BJ (cell line): Measurements from ENCODE around the gene VWA3B. TPM values are rescaled to one million over a fixed set of nuclear protein-coding genes. Genes with fewer than 3 reads are reported as not detected.
"Not testable (repeated sequence)": the region's sequence is repeated elsewhere in the genome, so short reads cannot be mapped to it uniquely, and the experiment has no call there.

ENCODE experiments used
- CTCF ChIA-PET: fragments of 350-600 bp; formaldehyde crosslinking; extraction: SDS; loops from one replicate; lab custom pipeline; 2021; ENCODE audit warnings: antibody characterized with exemption, inconsistent platforms; lab: Yijun Ruan, JAX
- POLR2A ChIA-PET: fragments of 300-600 bp; sonication (Branson Sonifier 250); formaldehyde crosslinking; extraction: SDS; loops from one replicate; lab custom pipeline; 2021; ENCODE audit warnings: antibody characterized with exemption; lab: Charles Lee
- DNase-seq: peaks from one replicate; pipeline ENCODE4 v3.0.0-alpha.2; 2011; ENCODE audit warnings: low read depth
- H3K27me3 ChIP-seq: 2 replicates; pipeline ENCODE4 v1.6.0; 2011; ENCODE audit warnings: low read length; ENCODE audit not compliant: control insufficient read depth, insufficient read depth
- H3K36me3 ChIP-seq: 2 replicates; pipeline ENCODE4 v1.5.1; 2011; ENCODE audit warnings: low read length; ENCODE audit not compliant: control insufficient read depth, insufficient read depth
- H3K4me3 ChIP-seq: 2 replicates; pipeline ENCODE4 v1.5.1; 2011; ENCODE audit warnings: low read depth, mild to moderate bottlenecking, control low read depth, low read length
- polyA plus RNA-seq: library from polyadenylated mRNA; depleted of rRNA; stranded (reverse); fragments of >200 nt; gene quantifications from 2 replicates; pipeline ENCODE4 v1.2.3, GENCODE V29; 2011
- TF ChIP-seq, protein P1 (sequence below): IDR thresholded peaks from 2 replicates; pipeline ENCODE4 v1.5.1; 2011; ENCODE audit warnings: low read depth, mild to moderate bottlenecking, control low read depth, inconsistent platforms, low read length, moderate library complexity; ENCODE audit not compliant: insufficient read depth

Gene VWA3B
- polyA plus RNA-seq, 1 experiment: not detected

DNA sequence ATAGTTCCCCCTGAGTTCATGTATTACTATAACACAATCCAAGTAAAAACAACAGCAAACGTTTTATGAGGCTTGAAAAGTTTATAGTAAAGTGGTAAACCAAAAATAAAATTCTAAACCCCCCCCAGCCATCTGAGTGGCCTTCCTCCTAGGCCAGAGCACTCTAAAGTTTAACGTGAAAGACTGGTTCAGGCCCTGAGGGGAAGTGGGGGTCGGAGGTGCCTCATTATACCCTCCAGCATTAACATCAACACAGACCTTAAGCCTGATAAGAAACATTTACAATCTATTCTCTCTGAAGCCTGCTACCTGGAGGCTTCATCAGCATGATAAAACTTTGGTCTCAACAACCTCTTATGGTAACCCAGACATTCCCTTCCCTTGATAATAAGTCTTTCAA is 230.2 kb downstream of the VWA3B start:
- CTCF ChIA-PET: no interaction called here

DNA sequence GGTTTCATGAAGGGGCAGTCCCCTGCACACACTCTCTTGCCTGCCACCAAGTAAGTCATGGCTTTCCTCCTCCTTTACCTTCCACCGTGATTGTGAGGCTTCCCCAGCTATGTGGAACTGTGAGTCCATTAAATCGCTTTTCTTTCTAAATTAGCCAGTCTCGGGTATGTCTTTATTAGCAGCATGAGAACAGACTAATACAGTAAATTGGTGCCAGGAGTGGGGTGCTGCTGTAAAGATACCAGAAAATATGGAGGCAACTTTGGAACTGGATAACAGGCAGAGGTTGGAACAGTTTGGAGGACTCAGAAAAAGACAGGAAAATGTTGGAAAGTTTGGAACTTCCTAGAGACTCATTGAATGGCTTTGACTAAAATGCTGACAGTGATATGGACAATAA is 233.2 kb downstream of the VWA3B start:
- CTCF ChIA-PET, POLR2A ChIA-PET, H3K4me3 ChIP-seq, H3K36me3 ChIP-seq, DNase-seq, H3K27me3 ChIP-seq: not testable (repeated sequence)

More for the DNA sequence above, 230.2 kb downstream of the VWA3B start:
- no peak overlapping the region for H3K4me3 ChIP-seq
- no peak for DNase-seq
- H3K27me3 ChIP-seq: no peaks in the 10 kb centered on the region
- TF ChIP-seq, protein P1, sequence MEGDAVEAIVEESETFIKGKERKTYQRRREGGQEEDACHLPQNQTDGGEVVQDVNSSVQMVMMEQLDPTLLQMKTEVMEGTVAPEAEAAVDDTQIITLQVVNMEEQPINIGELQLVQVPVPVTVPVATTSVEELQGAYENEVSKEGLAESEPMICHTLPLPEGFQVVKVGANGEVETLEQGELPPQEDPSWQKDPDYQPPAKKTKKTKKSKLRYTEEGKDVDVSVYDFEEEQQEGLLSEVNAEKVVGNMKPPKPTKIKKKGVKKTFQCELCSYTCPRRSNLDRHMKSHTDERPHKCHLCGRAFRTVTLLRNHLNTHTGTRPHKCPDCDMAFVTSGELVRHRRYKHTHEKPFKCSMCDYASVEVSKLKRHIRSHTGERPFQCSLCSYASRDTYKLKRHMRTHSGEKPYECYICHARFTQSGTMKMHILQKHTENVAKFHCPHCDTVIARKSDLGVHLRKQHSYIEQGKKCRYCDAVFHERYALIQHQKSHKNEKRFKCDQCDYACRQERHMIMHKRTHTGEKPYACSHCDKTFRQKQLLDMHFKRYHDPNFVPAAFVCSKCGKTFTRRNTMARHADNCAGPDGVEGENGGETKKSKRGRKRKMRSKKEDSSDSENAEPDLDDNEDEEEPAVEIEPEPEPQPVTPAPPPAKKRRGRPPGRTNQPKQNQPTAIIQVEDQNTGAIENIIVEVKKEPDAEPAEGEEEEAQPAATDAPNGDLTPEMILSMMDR: no peak
- H3K36me3 ChIP-seq: no peaks in the 10 kb centered on the region
- POLR2A ChIA-PET: no interaction called here

DNA sequence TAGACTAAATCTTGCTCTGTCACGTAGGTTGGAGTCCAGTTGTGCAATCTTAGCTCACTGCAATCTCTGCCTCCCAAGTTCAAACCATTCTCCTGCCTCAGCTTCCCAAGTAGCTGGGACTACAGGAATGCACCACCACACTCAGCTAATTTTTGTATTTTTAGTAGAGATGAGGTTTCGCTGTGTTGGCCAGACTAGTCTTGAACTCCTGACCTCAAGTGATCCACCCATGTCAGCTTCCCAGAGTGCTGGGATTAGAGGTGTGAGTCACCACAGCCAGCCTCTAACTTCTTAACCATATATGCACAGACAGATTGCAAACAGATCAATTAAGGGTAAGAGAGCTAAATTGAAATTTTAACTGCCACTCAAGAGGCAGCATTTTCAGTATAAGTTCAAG is 237.2 kb downstream of the VWA3B start:
- DNase-seq: no peak
- Histone ChIP-seq H3K36me3 (no peaks in the 10 kb centered on the region), H3K4me3 (no peak overlapping the region), H3K27me3 (no peaks in the 10 kb centered on the region)
- POLR2A ChIA-PET: no interaction called here
- CTCF ChIA-PET: interaction anchor here (0.7 to 0.9 kb wide), 2 partner anchors 55 to 200 kb away, joined by 3 to 8 read pairs; no protein-coding TSS in a partner anchor
- TF ChIP-seq, protein P1: no peak

DNA sequence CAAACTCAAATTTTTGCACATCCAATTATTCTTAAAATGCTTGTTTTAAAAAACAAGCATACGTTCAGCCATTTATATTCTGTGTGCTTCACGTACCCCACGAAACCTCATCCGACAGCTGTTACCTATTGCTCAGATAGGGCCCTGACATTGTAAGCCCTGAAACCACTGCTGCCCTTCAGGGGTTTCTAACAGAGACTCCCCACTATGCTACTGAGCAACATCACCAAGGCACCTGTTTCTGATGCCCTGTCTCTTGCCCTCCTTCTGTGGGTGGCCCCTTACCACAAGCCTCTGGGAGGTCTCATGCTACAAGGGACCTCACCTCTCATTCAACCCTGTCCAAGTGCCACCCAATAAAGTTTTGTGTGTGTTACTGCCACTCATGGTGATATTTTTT is 240.8 kb downstream of the VWA3B start:
- ChIA-PET POLR2A (no interaction called here), CTCF (no interaction called here)
- H3K4me3 ChIP-seq: no peak overlapping the region
- no peak for DNase-seq
- no peaks in the 10 kb centered on the region for H3K36me3 ChIP-seq
- TF ChIP-seq, protein P1: no peak
- H3K27me3 ChIP-seq: no peaks in the 10 kb centered on the region

DNA sequence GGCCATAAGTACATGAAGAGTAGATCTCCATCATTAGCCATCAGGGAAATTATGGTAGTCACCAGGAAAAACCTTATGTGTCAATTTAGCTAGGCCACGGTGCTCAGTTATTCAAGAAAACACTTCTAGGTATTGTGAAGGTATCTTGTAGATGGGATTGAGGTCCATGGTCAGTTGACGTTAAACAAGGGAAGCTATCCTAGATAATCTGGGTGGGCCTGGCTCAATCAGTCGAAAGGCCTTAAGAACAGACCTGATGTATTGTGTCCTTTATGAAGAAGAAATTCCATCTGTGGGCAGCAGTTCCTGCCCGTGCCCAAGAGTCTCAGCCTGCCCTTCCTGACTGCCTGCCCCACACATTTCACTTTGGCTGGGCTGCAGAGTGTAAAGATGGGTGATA is 242.6 kb downstream of the VWA3B start:
- Histone ChIP-seq H3K4me3 (no peak overlapping the region), H3K36me3 (no peaks in the 10 kb centered on the region), H3K27me3 (no peaks in the 10 kb centered on the region)
- DNase-seq: no peak
- ChIA-PET POLR2A (no interaction called here), CTCF (no interaction called here)
- TF ChIP-seq, protein P1: no peak

DNA sequence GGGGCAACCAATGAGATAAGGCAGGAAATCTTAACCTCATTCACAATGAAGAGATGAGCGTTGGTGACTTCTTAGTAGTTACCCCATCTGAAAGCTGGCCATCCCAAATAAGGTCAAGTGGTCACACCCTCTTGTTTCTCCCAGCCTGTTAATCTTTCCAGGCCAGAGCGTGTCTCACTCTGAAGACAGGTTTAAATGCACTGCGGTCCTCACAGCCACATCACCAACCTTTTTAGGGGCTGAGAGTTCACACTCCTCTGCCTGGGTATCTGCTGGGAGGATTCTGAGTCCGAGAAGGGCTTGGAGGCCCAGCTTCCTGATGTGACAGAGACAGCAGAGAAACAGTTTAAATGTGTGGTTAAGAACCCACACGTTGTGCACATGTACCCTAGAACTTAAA is 246.0 kb downstream of the VWA3B start:
- Histone ChIP-seq H3K27me3 (no peaks in the 10 kb centered on the region), H3K36me3 (no peaks in the 10 kb centered on the region), H3K4me3 (no peak overlapping the region)
- no peak for DNase-seq
- POLR2A ChIA-PET: no interaction called here
- TF ChIP-seq, protein P1: no peak
- CTCF ChIA-PET: interaction anchor here (0.9 kb wide), 1 partner anchor 635 kb away, joined by 4 read pairs; no protein-coding TSS in a partner anchor
